GM12875 (cell line): ENCODE results near the gene HSCB.

Experiments used
- H3K4me3 ChIP-seq: one replicate; pipeline ENCODE4 v1.5.1; 2011; ENCODE audit warnings: low read depth, low read length, control low read depth
- CTCF ChIP-seq: IDR thresholded peaks from 2 replicates; pipeline ENCODE4 v1.5.1; 2011; ENCODE audit warnings: low read depth, mild to moderate bottlenecking, control low read depth, inconsistent platforms, low read length, moderate library complexity, borderline replicate concordance; ENCODE audit not compliant: insufficient read depth

The HSCB gene

GRCh38 chr22:28710576-28711191, 31.2 kb upstream of the HSCB start:
- H3K4me3 ChIP-seq: no peak overlapping the region
- TF ChIP-seq CTCF: no peak

GRCh38 chr22:28711341-28711740, 30.5 kb upstream of the HSCB start:
- no peak for TF ChIP-seq CTCF
- no peak overlapping the region for H3K4me3 ChIP-seq

- H3K4me3 ChIP-seq: no peak overlapping the region
- no peak for TF ChIP-seq CTCF
These were observed 29.7 kb upstream of the HSCB start for GRCh38 chr22:28711820-28712777.

- H3K4me3 ChIP-seq: no peak overlapping the region
- TF ChIP-seq CTCF: no peak
These were observed 27.7 kb upstream of the HSCB start for GRCh38 chr22:28714043-28714628.

GRCh38 chr22:28715611-28716010, 26.2 kb upstream of the HSCB start:
- TF ChIP-seq CTCF: no peak
- no peak overlapping the region for H3K4me3 ChIP-seq

- no peak overlapping the region for H3K4me3 ChIP-seq
- TF ChIP-seq CTCF: no peak
These were observed 25.2 kb upstream of the HSCB start for GRCh38 chr22:28716686-28717085.
